ENCODE data around the gene QRICH1.
"Not testable (repeated sequence)": the region's sequence is repeated elsewhere in the genome, so short reads cannot be mapped to it uniquely, and the experiment has no call there.

QRICH1 gene

DNA sequence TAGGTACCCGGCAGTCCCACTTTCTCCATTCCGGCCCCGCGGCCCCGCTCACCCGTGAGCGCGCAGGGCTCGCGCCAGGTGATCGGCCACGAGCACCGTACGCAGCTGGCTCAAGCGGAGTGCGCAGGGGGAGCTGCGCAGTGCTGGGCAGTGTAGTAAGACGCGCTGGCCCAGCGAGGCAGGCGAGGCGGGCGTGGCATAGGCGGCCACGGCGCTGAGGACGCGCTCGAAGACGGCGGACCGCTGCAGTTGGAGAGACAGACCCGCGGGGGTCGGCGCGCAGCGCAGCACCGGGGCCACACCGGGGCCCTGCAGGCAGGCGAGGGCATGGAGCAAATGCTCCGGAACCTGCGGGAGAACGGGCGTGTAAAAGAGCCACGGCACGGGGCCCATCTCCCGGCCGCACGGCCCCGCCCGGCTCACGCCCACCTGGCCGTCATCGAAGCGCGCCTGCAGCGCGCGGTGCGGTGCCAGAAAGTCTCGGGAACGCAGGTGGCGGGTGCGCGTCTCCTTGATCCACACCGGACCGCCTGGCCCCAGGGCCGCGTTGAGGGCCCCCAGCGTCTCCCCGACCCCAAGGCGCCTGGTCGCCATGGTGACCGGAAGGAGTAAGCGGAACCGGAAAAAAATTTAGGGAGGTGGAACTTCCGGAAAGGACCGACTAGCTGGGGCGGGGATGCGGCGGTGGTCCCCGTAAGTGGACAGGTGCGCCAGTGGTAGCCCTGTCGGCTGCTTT, 75.7 kb downstream of the QRICH1 start, which contains the start of gene DALRD3:
TSS of gene DALRD3 (minus strand) at position 610 of the 736 bp plus-strand sequence. CDS start at position 594, 16 bp downstream.
- in situ Hi-C loops (cut with HindIII; ENCODE audit: low sequenced_read_pairs) = no loop called here

DNA sequence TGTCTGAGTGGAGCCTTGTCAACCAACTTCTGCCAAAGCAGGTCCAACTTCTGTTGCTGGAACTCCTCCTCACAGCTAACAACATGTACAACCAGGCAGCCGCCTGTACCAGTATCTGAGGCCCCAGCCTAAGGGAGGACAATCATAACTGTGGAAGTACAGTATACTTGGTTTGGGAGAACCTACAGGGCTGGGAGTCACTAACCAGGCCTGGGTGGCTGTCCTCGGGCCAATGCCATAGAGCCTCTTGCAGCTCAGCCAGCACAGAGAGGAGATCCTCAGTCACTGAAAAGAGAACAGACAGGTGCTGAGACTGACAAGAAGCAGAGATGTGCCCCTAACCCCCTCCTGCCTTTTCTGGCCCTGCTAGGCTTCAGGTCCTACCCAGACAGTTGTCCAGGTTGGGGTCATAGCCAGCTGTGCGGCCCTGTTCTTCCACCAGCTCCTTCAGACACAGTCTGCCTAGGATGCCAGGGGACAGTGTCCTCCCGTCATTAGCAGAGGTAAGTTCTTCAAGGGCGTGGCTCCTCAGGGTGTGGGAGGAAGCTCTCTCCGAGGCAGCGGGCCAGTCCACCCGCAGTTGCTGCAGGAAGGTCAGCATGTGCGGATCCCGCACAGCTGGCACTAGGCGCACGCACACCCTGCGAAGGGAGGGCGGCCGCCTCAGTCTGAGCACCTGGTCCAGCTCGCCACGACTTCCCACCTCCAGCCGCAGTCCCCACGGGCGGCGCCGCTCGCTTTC, 76.5 kb downstream of the QRICH1 start:
- in situ Hi-C loops (cut with HindIII; ENCODE audit: low sequenced_read_pairs) = no loop called here

DNA sequence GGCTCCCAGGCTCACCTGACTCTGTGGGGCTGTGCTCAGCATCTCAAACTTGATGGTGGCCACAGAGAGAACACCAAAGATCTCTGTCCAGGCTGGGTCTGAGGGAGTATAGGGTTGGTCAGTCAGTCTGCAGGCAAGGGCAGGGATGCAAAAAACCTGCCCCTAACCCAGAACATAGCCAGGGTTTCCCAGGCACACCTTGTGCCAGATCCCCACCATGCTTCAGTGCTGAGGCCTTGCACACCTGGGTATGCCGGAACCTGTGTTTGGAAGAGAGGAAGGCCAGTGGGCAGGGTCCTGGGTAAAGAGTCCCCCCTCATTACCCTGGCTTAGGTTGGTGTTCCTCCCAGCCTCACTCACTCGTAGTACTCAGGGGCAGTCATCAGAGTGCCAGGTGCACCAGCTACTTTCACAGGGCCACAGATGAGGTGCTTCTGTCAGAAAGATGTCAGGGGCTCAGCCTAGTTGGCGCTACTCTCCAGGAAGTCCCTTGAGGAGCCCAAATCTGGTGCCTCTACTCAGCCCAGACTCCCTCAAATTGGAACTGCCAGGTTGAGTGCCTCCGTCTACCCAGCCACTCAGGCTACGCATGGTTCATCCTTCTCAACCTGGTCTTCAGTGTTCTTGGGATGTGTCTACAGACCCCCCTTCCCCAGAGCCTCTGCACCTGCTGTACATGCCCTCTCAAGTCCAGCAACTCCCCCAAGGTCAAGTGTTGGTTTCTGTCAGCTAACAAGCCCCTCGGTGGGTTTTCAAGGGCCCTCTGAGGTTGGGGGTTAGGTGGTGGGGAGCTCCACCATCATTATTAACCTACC, 77.2 kb downstream of the QRICH1 start:
- in situ Hi-C loops (cut with HindIII; ENCODE audit: low sequenced_read_pairs) = no loop called here

DNA sequence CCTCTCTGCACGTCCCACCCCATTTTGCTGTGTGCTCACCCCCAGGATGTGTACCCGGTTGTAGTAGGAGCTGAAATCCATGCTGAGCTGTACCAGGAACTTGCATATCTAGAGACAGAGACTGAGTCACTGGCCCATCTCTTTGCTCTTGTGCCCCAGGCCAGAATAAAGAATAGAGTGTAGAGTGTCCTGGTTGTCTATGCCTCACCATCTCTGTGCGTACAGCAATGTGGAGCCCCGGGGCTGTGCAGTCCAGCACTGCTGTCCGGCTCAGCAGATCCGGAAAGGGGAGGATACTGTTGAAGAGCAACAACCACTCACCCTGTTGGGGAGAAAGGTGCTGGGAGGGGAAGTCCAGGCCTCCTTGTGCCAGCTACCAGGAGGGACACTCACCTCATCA, 78.1 kb downstream of the QRICH1 start:
- in situ Hi-C loops (cut with HindIII; ENCODE audit: low sequenced_read_pairs) = no loop called here

DNA sequence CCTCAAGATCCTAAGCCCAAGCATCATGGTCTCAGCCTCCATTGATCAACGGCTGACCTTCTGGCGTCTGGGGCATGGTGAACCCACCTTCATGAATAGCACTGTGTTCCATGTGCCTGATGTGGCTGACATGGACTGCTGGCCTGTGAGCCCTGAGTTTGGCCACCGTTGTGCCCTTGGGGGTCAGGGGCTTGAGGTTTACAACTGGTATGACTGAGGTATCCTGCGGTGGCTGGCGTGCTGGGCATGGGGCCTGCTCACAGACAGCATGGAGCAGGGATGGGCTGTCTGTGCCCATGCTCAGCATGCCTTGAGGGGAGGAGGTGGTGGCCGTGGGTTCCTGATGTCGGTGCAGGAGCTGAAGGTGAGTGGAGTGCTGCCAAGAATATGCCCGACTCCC, 78.8 kb downstream of the QRICH1 start:
- in situ Hi-C loops (cut with HindIII; ENCODE audit: low sequenced_read_pairs) = no loop called here

DNA sequence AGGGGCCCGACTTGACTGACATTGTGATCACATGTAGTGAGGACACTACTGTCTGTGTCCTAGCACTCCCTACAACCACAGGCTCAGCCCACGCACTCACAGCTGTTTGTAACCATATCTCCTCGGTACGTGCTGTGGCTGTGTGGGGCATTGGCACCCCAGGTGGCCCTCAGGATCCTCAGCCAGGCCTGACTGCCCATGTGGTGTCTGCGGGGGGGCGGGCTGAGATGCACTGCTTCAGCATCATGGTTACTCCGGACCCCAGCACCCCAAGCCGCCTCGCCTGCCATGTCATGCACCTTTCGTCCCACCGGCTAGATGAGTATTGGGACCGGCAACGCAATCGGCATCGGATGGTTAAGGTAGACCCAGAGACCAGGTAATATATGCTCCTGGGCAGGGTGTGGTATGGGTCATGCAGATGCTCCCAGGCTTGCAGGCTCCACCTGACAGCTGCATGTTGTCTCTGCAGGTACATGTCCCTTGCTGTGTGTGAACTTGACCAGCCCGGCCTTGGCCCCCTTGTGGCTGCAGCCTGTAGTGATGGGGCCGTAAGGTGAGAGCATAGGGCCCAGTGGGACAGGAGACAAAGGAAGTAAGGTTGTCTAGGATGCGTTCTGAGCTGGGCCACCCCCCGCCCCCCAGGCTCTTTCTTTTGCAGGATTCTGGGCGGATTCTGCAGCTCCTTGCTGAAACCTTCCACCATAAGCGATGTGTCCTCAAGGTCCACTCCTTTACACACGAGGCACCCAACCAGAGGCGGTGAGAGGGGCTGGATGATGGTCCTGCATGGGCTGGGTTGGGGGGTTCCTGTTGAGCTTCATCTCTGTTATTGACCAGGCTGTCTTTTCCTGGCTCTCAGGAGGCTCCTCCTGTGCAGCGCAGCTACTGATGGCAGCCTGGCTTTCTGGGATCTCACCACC, 79.9 kb downstream of the QRICH1 start:
- in situ Hi-C loops (cut with HindIII; ENCODE audit: low sequenced_read_pairs) = no loop called here

DNA sequence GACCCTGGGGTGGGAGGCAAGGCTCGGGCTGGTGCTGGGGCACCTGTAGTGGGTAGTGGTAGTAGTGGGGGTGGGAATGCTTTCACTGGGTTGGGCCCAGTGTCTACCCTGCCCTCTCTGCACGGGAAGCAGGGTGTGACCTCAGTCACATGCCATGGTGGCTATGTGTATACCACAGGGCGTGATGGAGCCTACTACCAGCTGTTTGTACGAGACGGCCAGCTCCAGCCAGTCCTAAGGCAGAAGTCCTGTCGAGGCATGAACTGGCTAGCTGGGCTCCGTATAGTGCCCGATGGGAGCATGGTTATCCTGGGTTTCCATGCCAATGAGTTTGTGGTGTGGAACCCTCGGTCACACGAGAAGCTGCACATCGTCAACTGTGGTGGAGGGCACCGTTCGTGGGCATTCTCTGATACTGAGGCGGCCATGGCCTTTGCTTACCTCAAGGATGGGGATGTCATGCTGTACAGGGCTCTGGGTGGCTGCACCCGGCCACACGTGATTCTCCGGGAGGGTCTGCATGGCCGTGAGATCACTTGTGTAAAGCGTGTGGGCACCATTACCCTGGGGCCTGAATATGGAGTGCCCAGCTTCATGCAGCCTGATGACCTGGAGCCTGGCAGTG, 80.6 kb downstream of the QRICH1 start:
- in situ Hi-C loops (cut with HindIII; ENCODE audit: low sequenced_read_pairs) = no loop called here

DNA sequence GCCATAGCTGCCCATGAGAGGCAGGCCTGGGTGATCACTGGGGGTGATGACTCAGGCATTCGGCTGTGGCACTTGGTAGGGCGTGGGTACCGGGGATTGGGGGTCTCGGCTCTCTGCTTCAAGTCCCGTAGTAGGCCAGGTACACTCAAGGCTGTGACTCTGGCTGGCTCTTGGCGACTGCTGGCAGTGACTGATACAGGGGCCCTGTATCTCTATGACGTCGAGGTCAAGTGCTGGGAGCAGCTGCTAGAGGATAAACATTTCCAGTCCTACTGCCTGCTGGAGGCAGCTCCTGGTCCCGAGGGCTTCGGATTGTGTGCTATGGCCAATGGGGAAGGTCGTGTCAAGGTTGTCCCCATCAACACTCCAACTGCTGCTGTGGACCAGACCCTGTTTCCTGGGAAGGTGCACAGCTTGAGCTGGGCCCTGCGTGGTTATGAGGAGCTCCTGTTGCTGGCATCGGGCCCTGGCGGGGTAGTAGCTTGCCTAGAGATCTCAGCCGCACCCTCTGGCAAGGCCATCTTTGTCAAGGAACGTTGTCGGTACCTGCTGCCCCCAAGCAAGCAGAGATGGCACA, 81.3 kb downstream of the QRICH1 start:
- in situ Hi-C loops (cut with HindIII; ENCODE audit: low sequenced_read_pairs) = no loop called here

DNA sequence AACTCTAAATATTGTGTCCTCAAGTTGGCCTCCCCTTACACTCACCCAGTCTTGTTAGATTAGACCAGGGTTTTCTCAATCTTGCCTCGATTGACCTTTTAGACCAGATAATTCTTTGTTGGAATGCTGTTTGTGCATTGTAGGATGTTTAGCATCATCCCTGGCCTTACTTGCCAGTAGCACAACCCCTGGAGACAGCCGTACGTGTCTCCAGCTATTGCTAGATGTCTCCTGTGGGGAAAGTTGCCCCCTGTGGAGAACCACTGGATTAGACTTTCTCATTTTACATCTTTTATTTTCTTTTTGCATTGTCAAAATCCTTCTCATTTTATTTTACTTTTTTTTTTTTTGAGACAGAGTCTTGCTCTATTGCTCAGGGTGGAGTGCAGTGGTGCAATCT, 84.5 kb downstream of the QRICH1 start:
- in situ Hi-C loops (cut with HindIII; ENCODE audit: low sequenced_read_pairs) = no loop called here

DNA sequence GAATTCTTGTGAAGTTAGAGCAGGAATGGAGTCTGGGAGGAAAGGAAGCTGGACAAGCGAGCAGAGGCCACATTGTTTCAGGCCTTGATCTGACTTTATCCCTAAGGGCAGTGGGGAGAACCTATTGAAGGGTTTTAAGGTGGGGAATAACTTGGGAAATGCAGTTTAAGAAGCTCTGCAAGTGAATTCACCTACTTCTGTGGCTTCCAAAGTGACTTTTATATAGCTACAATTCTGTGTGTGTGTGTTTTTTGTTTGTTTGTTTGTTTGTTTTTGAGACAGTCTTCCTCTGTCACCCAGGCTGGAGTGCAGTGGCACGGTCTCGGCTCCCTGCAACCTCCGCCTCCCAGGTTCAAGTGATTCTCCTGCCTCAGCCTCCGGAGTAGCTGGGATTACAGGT, 85.2 kb downstream of the QRICH1 start:
- in situ Hi-C loops (cut with HindIII; ENCODE audit: low sequenced_read_pairs) = not testable (repeated sequence)

DNA sequence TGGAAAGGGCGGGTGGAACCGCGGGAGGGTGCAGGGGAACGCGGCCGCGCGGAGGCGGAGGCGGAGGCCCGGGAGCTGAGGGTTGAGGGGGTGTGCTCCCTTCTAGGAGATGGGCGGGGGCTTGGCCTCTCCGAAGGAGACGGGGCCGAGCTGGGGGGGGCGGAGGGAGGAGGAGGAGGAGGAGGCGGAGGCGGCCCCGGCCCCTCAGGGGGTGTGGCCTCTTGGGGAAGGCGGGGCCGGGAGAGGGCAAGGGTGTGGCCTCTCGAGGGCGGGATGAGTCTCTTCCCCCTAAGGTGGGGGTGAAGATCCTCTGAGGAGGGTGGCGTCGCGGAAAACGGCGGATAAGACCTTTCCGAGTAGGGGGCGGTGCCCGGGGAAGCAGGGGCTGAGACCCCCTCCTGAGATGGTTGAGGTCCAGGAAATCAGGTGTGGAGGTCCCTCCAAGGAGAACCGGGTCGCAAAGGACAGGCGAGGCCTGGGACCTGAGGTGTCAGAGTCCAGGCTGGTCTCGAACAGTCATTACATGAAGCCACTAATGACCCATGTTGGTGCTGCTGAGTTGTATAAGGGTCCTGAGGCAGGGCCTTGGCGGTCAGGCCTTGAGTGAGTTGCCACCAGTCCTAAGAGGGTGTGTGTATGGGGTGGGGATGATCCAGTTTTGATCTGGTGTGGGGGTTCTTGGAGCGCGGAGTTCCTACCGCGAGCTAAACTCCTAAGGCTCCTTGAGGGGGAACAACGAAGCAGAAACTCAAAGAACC, 85.9 kb downstream of the QRICH1 start:
- in situ Hi-C loops (cut with HindIII; ENCODE audit: low sequenced_read_pairs) = no loop called here

DNA sequence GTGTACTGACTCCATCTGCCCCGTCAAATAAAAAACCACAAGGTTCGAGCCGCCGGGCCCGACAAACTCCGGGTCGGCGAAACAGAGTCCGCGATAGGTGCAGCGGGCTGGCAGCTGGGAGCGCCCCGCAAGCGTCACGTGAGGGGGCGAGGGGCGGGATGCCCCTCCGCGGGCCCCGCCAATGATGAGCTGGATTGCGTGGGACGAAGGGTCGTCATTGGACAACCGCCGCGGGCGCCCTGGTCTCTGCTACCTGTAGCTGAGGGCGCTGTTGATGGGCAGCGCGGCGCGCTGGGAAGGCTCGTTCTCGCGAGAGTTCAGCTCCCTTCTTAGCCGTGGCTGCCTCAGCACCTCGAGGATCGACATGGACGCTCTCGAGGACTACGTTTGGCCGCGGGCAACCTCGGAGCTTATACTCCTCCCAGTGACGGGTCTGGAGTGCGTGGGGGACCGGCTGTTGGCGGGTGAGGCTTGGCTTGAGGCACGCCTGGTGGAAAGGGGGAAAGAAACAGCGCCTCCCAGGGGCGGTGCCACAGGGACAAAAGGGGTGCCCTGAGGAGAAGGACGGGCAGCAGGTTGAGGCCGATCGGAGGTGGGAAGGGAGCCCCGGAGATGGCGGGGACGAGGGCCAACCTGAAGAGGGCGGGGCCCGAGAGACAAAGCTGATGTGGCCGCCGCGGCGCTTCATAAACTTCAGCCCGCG, 86.7 kb downstream of the QRICH1 start, which contains the start of gene WDR6:
TSS of gene WDR6 (plus strand) at position 324 of the 703 bp plus-strand sequence. CDS start at position 365, 41 bp downstream.
- in situ Hi-C loops (cut with HindIII; ENCODE audit: low sequenced_read_pairs) = no loop called here

DNA sequence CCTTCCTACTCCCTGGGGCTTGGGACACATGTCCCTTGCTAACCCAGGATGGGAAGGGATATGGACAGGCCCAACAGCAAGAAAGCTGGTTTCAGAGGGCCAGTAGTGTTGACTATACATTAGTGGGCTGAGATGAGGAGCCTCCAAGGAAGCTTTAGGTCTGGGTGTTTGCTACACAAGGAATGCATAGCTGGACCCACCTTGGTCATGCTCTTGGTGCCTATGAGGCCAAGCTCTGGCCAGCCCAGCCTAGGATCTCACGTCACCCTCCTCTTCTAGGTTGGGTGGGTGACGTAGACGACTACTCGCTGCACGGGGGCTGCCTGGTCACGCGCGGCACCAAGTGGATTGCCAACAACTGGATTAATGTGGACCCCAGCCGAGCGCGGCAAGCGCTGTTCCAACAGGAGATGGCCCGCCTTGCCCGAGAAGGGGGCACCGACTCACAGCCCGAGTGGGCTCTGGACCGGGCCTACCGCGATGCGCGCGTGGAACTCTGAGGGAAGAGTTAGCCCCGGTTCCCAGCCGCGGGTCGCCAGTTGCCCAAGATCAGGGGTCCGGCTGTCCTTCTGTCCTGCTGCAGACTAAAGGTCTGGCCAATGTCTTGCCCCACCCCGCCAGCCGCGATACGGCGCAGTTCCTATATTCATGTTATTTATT, 87.3 kb downstream of the QRICH1 start:
- in situ Hi-C loops (cut with HindIII; ENCODE audit: low sequenced_read_pairs) = no loop called here

DNA sequence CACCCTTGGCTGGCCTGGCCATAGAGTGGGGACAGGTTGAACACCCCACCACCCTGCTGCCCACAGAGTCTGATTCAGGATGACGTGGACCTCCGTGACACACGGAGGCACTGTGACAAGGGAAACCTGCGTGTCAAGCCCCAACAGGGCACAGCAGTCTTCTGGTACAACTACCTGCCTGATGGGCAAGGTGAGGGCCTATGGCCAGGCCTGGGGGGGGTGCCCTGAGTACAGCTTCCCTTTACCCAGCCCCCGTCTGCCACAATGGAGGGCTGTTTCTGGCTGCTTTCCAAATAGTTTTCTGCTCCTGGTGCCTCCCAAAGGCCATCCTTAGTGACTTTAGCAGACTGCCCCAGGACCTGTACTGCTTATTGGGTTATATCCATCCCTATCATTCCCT, 87.9 kb downstream of the QRICH1 start:
- in situ Hi-C loops (cut with HindIII; ENCODE audit: low sequenced_read_pairs) = no loop called here

DNA sequence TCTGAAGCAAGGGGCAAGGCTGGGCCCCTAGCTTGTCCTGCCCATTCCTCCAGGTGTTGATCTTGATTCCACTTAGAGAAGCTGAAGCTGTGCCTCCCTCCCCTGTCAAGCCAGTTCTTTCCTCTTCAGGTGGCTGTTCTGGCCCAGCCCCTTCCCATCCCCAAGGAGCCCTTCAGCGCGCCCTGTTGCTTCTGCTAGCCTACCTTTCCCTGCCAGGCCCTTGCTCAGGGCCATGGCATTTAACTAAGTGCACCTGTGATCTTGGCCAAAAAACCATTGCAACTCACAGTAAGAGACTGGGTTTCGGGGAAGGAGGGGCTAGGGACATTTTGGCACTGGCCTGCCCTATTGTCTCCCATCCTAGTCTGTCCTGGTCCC, 88.6 kb downstream of the QRICH1 start:
- in situ Hi-C loops (cut with HindIII; ENCODE audit: low sequenced_read_pairs) = no loop called here

DNA sequence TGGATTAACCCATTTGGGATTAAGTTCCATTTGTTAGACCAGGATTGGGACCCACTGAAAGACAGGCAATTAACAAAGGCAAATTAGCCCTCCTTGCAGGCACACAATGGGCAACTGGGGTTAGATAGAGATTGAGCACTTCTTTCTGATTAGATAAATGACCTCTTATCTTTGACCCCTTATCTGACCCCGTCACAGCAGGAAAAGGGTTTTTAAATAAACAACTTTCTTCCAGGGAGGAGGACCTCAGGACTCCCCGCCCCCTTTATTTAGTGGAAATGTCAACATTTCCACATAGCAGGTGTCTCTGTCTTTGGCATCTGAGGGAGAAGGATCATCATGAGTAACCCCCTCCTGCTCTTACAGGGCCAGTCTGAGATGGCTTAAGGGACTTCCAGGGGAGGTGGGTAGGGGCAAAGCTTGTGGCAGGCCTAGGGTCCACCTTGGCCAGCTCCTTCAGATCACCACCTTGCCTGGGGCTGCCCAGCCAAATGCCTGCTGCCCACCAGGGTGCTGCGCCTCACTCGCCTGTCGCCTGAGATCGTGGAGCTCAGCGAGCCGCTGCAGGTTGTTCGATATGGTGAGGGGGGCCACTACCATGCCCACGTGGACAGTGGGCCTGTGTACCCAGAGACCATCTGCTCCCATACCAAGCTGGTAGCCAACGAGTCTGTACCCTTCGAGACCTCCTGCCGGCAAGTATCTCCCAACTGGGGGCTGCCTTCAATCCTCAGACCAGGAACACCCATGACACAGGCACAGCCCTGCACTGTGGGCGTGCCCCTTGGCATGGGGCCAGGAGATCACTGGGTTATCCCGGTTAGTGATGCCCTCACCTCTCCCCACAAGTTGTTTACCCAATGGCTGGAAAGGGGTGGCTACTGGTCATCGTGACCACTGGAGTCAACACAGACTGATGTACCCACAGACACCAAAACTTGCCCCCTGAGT, 89.2 kb downstream of the QRICH1 start:
- in situ Hi-C loops (cut with HindIII; ENCODE audit: low sequenced_read_pairs) = no loop called here

DNA sequence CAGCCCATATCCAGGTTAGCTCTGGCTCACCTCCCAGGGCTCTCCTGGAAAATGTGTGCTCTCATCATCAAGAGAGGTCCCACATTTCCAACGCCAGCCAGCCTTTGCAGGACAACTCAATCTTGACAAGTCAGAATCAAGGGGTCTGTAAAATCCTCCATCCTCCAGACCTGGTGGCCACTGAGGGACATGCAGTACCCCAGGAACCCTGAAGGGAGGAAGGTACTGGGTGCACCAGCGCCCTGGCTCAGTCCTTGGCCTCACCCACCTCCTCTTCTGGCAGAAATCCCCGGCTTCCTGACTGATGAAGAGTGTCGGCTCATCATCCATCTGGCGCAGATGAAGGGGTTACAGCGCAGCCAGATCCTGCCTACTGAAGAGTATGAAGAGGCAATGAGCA, 92.7 kb downstream of the QRICH1 start:
- in situ Hi-C loops (cut with HindIII; ENCODE audit: low sequenced_read_pairs) = no loop called here

Data from DLD1 (cell line).